GM21526 (cell line): ENCODE measurements around the gene ARHGEF10L.

Experiments
- ATAC-seq: cut with Tn5 transposase; IDR thresholded peaks from one replicate; pipeline ENCODE4 v1.9.1; 2021; ENCODE audit warnings: moderate library complexity; ENCODE audit not compliant: unreplicated experiment, low FRiP score

ARHGEF10L gene

DNA sequence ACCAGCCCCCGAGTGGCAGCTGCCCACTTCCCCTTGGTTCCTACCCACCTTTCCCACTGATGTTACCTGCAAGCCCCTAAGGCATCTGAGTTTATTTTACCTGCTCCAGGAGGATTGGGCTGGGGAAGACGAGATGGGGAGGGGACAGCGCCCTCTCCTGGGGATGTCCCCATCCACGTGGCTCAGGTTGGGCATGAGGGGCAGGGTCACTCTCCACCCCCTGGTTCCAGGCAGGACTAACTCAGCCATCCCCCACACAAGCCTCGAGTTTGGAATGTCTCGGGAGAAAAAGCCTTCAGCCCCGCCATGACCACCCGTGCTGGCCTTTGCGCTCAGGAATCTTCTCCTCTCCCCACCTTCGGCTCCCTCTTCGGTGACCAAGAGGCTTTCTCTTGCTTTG lies 90.0 kb downstream of the ARHGEF10L start:
- ATAC-seq = no peak

DNA sequence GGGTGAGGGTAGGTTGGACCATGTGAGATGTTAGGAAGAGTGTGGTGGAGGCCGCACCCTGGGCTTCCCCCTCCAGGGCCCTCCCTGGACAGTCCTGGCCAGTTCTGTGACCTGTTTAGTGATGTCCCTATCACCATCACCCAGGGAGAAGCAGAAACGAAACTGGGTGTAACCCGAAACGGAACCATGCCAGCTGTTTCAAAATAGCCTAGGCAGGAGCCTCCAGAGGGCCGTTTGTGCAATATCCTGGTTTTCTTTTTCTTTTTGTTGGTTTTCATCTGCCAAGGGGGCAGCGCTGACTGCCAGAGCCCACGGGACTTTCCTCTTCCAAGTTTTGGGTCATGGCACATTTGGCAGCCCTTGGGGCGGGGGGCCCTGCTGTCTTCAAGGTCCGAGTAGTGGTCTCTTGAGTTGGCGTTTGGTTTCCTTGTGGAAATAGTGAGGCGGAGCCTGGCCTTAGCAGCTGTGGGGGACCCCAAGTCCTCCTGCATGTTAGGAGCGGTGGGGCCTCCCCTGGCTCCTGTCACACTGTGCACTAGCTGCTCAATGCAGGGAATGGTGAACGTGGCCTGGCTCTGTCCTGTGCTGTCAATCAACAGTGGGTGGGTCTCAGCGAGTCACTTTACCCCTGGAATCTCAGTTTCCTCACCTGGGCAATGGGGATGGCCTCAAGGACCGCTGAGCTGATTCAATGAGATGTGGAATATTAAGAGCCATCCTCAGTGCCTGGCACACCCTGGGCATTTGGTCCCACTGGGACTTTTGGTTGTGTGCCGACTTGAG lies 90.7 kb downstream of the ARHGEF10L start:
- no peak for ATAC-seq

DNA sequence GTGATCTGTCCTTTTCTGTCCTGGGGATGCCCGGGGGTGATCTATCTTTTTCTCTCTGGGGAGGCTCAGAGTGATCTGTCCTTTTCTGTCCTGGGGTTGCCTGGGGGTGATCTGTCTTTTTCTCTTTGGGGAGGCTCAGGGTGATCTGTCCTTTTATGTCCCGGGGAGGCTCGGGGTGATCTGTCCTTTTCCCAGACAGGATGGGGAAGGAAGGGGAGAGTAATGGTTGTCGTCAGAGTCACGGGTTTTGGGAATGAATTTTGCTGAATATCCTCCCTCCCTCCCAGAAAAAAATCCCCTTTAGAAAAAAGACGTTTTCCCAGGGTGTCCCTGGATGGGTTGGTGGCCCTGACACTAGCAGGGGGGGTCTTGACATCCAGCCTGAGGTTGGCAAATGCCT lies 91.5 kb downstream of the ARHGEF10L start:
- ATAC-seq = no peak

DNA sequence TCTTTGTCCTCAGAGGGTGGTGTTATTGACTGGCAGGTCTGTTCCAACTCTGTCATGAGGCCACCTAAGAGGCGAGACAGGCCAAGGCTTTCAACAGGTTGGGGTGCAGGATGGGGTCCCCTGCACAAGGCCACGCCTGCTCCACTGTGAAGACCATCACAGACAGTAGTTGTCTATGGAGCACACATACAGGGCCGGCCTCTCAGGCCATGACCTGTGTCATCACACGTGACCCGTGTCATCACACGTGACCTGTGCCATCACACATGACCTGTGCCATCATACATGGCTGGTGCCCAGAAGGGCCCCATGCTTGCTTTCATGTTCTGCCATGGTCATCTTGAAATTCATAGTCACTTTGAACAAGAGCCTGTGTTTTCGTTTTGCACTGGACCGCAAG lies 91.9 kb downstream of the ARHGEF10L start:
- ATAC-seq = no peak

- no peak for ATAC-seq
Measured at GRCh38 chr1:17632106-17632505, 92.6 kb downstream of the ARHGEF10L start.

GRCh38 chr1:17632541-17633184 lies 93.2 kb downstream of the ARHGEF10L start:
- ATAC-seq = no peak

- ATAC-seq = no peak
Measured at GRCh38 chr1:17633654-17634053, 94.2 kb downstream of the ARHGEF10L start.

GRCh38 chr1:17635276-17635675 lies 95.8 kb downstream of the ARHGEF10L start:
- no peak for ATAC-seq

DNA sequence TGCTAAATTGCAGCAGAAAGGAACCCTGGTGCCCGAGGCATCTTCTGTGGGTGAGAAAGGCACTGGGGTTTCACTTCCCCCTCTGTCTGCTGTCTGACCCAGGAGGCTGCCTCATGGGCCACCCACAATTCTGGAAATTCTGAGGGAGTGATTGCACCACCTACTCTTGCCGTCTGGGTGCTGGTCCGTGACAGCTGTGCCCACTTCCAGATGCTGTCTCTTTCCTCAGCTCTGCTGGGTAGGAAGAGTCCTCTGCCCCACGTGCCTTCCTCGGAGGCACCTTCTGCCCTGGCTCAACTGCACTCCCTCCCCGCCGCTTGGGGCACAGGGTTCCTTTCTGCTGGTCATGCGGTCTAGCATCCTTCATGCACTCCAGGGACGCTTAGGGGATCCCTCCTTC lies 96.3 kb downstream of the ARHGEF10L start:
- no peak for ATAC-seq

GRCh38 chr1:17636612-17637011 lies 97.1 kb downstream of the ARHGEF10L start:
- no peak for ATAC-seq

DNA sequence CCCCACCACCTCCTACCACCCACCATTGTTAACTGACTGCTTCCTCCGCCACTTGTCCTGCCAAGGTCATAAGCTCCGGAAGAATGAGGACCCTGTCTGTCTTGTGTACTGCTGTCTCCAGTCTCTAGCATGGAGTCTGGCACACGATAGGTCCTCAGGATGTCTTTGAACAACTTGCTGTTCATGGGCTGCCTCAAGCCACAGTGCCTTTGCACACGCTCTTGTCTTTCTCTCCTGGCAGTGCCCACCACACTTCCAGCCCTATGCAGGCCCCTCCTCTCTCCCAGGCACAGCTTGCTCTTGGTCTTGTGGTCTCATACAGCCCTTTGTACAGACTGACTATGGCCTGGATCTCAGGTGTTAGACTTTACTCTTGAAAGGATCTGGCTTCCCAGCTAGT lies 97.6 kb downstream of the ARHGEF10L start:
- ATAC-seq = no peak

GRCh38 chr1:17639703-17640340 lies 100.3 kb downstream of the ARHGEF10L start:
- ATAC-seq = no peak

- no peak for ATAC-seq
Measured at GRCh38 chr1:17640393-17640792, 100.9 kb downstream of the ARHGEF10L start.

GRCh38 chr1:17640975-17641374 lies 101.5 kb downstream of the ARHGEF10L start:
- no peak for ATAC-seq

- ATAC-seq = no peak
Measured at GRCh38 chr1:17642169-17642568, 102.7 kb downstream of the ARHGEF10L start.

- ATAC-seq = no peak
Measured at GRCh38 chr1:17642943-17643342, 103.4 kb downstream of the ARHGEF10L start.

GRCh38 chr1:17643861-17644703 lies 104.6 kb downstream of the ARHGEF10L start:
- no peak for ATAC-seq

DNA sequence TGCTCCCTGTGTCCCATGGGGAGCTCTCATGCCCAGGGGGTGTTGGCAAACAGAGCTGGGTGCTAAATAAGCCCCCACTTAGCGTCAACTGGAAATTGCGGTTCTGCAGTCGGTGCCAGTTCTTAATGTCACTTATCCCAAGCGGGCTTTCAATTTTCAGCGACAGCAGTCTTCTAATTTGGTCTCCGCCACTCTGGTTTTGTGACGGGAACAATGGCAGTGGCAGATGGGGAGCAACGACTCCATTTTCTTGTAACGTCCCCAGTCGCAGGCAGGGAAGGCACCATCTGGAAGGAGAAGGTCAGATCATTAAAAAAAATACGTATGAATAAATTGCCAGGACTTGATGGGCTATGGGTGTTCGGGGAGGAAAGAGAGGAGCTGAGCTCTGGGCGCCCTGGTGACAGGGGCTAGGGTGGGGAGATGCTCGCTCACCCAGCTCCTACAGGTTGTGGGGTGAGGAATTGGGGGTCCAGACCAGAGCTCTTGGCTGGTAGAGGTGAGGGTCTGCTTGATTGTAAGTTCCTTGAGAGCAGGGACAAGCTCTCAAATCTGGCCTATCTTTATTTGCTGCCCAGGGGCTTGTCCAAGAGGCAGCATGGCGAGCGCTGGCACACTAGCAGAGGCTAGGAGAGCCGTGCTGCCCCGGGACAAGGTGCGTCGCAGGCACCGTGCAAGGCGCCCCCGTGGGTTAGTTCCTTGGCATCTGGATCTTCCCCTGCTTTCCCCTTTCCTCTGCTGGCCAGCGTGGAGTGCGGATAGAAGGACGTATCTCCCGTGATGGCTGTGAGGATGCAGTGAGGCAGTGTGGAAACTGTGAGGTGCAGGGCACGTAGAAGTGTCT lies 105.8 kb downstream of the ARHGEF10L start:
- ATAC-seq = no peak

DNA sequence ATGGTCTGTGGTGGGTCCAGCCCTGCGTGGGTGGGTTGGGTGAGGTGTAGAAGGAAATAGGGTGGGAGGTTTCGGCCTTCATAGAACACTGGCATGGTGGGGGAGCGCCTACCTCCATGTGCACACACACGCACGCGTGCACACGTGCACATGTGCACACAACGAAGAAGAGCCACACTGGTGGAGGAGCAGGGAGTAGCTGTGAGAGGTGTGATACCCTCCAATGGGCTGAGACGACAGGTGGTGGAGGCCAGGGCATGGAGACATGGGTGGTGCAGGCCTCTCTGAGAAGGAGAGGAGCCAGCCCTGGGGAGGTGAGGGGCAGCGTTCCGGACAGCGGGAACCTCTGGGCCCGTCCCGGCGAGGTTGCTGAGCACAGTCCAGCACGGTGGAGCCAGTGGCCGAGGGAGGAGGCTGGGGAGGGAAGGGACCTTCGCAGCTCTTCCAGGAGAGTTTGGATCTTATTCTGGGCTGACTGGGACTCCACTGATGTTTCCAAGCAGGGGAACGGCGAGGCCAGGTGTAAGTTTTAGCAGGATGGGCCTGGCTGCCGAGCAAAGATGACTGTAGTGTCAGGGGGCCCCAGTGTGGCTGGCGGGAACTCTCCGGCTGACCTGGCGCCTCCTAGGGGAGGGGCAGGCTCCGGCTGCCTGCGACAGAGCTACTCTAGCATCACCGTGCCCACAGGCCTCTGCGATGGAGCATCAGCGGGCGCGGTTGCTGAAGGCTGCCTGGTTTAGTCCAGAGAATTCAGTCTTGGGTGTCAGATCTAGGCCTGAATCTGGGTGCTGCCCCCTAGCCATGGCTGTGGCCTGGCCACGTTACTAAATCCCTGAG lies 107.2 kb downstream of the ARHGEF10L start:
- ATAC-seq = no peak
